ENCODE results near the gene SREBF1. TPM values are rescaled to one million over a fixed set of nuclear protein-coding genes. Genes with fewer than 3 reads are reported as not detected.
A peak's percentile ranks its signal among the peaks of the same experiment; 100 is the strongest.

The SREBF1 gene
- total RNA-seq, 2 donors from 2014 or later: 55.8 to 73.5 TPM

DNA sequence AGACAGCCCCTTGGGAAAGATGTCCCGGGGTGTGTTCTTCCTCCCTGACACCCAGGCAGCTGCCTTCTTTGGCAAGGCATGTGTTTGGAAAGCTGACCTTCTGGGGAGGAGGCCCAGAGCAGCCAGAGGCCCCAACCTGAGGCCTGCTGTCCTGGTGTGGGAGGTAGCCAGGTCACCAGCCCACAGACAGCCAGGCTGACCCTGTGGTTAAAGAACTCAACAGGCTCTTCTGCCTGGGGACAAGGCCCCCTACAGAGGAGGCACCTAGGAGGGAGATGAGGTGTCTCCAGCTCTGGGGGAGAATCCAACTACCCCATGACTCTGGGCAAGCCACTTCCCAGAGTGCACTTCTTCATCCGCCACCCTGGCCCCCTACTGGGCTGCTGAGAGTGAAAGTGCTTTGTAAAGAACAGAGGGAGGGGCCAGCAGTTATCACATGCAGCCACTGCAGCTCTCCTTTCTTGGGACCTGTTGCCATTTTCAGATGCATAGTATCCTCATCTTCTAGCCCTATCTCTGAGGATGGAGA lies 13.1 kb upstream of the SREBF1 start:
- peaks cover 63 to 65% of the 10 kb centered on the region in 2 donors for H3K4me1 Mint-ChIP-seq (ENCODE audit: low read depth in 2 of 2)
- no peaks in the 10 kb centered on the region for H3K9me3 Mint-ChIP-seq
- H3K27me3 Mint-ChIP-seq: no peaks in the 10 kb centered on the region
- ATAC-seq (peak; percentile 63), DNase-seq (ENCODE audit: low spot score) (peak; percentile 75)
- H3K27ac Mint-ChIP-seq: peak overlapping the region; percentile 81 to 90
- H3K4me3 Mint-ChIP-seq: peak overlapping the region; percentile 80
- no peaks in the 10 kb centered on the region for H3K36me3 Mint-ChIP-seq

GRCh38 chr17:17849147-17849820 lies 12.5 kb upstream of the SREBF1 start:
- Mint-ChIP-seq H3K27me3 (no peaks in the 10 kb centered on the region), H3K9me3 (no peaks in the 10 kb centered on the region), H3K36me3 (no peaks in the 10 kb centered on the region), H3K27ac (peak overlapping the region; percentile 81 to 90), H3K4me1 (ENCODE audit: low read depth in 2 of 2) (peaks cover 58 to 62% of the 10 kb centered on the region in 2 donors), H3K4me3 (peak overlapping the region; percentile 80)
- ATAC-seq (peak; percentile 89 to 94), DNase-seq (ENCODE audit: low spot score) (peak; percentile 92)

- Mint-ChIP-seq H3K9me3 (no peaks in the 10 kb centered on the region), H3K4me1 (ENCODE audit: low read depth in 2 of 2) (peaks cover 51 to 56% of the 10 kb centered on the region in 2 donors), H3K27me3 (no peaks in the 10 kb centered on the region), H3K4me3 (peak overlapping the region; percentile 80), H3K36me3 (no peaks in the 10 kb centered on the region), H3K27ac (peak overlapping the region; percentile 81 to 90)
- ATAC-seq: peak in 1 of 2 donors; percentile 17
- no peak for DNase-seq (ENCODE audit: low spot score)
Measured at GRCh38 chr17:17848311-17849082, 11.7 kb upstream of the SREBF1 start.

DNA sequence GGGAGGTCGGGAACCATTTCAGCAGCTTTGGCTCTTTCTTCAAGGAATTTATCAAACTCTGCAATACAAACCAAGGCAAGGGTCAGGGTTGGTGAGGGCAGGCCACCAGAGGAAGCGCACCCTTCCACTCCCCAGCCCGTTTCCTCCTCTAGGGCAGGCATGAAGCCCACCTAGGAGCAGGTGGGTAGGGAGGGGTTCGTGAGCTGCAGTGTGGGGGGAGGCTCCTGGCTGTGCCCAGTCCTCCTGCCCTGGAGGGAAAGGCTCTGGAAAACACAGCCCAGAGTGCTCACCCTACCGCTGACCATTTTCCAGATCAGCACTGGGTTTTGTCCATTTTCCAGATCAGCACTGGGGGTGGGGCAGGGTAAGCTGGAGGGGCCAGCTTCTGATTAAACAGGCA lies 10.9 kb upstream of the SREBF1 start:
- Mint-ChIP-seq H3K36me3 (no peaks in the 10 kb centered on the region), H3K9me3 (no peaks in the 10 kb centered on the region), H3K4me3 (peak overlapping the region; percentile 44), H3K4me1 (ENCODE audit: low read depth in 2 of 2) (peaks cover 44 to 52% of the 10 kb centered on the region in 2 donors), H3K27me3 (no peaks in the 10 kb centered on the region), H3K27ac (no peak overlapping the region)
- ATAC-seq (no peak), DNase-seq (ENCODE audit: low spot score) (no peak)

DNA sequence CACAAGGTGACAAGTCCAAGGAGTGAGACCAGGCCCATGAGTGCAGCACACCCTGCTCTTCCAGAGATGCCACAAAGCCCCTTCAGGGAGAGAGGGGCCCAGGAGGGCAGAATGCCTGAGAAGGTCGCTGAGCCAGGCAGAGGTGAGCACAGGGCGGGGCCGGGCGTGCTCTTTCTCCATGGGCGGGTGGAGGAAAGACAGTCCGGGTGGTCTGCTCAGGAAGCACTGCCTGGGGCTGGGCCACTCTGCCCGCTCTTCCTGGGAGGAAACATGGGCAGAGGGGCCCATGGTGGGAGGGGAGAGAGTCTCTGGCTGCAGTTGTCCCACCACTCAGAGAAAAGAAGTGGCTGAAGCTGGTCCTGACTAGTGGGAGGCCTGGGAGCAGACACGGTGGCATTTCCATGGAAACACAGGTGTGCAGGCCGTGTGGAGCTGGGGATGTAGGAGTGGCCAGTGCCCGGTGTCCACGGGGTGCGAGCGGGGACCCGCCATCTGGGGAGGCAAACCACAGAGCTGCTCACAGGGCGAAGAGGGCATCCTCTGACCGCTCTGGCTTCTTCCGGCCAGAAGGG lies 10.4 kb upstream of the SREBF1 start:
- H3K36me3 Mint-ChIP-seq: no peaks in the 10 kb centered on the region
- H3K4me3 Mint-ChIP-seq: no peak overlapping the region
- no peak overlapping the region for H3K27ac Mint-ChIP-seq
- no peaks in the 10 kb centered on the region for H3K9me3 Mint-ChIP-seq
- peaks cover 44 to 50% of the 10 kb centered on the region in 2 donors for H3K4me1 Mint-ChIP-seq (ENCODE audit: low read depth in 2 of 2)
- DNase-seq (ENCODE audit: low spot score) (no peak), ATAC-seq (no peak)
- H3K27me3 Mint-ChIP-seq: no peaks in the 10 kb centered on the region

DNA sequence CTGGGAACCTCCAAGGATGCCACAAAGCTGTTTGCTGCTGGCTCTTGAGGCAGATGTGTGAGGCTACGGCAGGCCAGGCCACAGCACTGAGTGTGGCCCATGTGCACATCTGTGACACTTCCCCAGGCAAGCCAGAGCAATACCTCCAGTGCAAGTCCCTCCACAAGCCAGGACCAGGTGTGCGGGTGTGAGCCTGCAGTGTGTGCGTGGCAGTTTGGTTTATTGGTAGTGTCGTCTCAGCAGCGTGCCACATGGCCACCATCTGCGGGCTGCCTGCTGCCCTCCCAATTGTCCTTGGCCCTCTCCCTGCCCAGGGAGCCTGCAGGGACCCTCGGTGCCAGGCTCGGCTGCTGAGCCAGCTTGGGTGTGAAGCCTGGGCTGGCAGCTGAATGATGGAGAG lies 9.9 kb upstream of the SREBF1 start:
- Mint-ChIP-seq H3K4me3 (no peak overlapping the region), H3K27ac (no peak overlapping the region), H3K36me3 (no peaks in the 10 kb centered on the region), H3K27me3 (no peaks in the 10 kb centered on the region), H3K4me1 (ENCODE audit: low read depth in 2 of 2) (peaks cover 38 to 45% of the 10 kb centered on the region in 2 donors), H3K9me3 (no peaks in the 10 kb centered on the region)
- ATAC-seq (no peak), DNase-seq (ENCODE audit: low spot score) (no peak)

- no peak overlapping the region for H3K4me3 Mint-ChIP-seq
- no peaks in the 10 kb centered on the region for H3K9me3 Mint-ChIP-seq
- ATAC-seq (no peak), DNase-seq (ENCODE audit: low spot score) (no peak)
- no peaks in the 10 kb centered on the region for H3K36me3 Mint-ChIP-seq
- peaks cover 34 to 41% of the 10 kb centered on the region in 2 donors for H3K4me1 Mint-ChIP-seq (ENCODE audit: low read depth in 2 of 2)
- H3K27me3 Mint-ChIP-seq: no peaks in the 10 kb centered on the region
- H3K27ac Mint-ChIP-seq: peak overlapping the region in 1 of 2 donors; percentile 57
Measured at GRCh38 chr17:17846003-17846402, 9.2 kb upstream of the SREBF1 start.

- ATAC-seq: no peak
- Mint-ChIP-seq H3K9me3 (no peaks in the 10 kb centered on the region), H3K27me3 (no peaks in the 10 kb centered on the region), H3K4me3 (no peak overlapping the region), H3K36me3 (no peaks in the 10 kb centered on the region), H3K4me1 (ENCODE audit: low read depth in 2 of 2) (peaks cover 30 to 37% of the 10 kb centered on the region in 2 donors), H3K27ac (no peak overlapping the region)
- DNase-seq (ENCODE audit: low spot score): no peak
Measured at GRCh38 chr17:17845046-17845775, 8.4 kb upstream of the SREBF1 start.

- H3K4me1 Mint-ChIP-seq (ENCODE audit: low read depth in 2 of 2): peaks cover 22 to 30% of the 10 kb centered on the region in 2 donors
- DNase-seq (ENCODE audit: low spot score): no peak
- H3K27me3 Mint-ChIP-seq: no peaks in the 10 kb centered on the region
- H3K27ac Mint-ChIP-seq: no peak overlapping the region
- no peaks in the 10 kb centered on the region for H3K36me3 Mint-ChIP-seq
- H3K4me3 Mint-ChIP-seq: no peak overlapping the region
- no peak for ATAC-seq
- H3K9me3 Mint-ChIP-seq: no peaks in the 10 kb centered on the region
Measured at GRCh38 chr17:17844500-17844899, 7.7 kb upstream of the SREBF1 start.

DNA sequence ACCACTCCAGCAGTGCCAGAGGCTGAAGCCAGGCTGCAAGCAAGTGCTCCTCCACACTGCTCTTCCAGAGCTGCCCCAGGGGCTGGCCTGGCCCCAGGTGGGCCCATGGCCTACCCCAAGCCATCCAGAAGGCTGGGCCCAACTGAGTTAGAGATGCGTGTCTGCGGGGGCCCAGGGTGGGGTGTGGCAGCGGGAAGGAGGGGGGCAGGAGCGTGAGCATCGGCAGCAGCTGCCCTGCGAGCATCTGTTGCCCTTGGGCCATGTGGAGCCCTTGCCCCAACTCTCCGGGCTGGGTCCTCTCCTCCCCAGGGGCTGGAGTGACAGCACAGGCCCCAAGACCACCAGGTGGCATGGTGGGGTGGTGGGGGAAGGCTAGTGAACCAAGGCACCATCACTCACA lies 7.3 kb upstream of the SREBF1 start:
- Mint-ChIP-seq H3K27ac (no peak overlapping the region), H3K4me3 (no peak overlapping the region), H3K9me3 (no peaks in the 10 kb centered on the region), H3K4me1 (ENCODE audit: low read depth in 2 of 2) (peaks cover 18 to 30% of the 10 kb centered on the region in 2 donors), H3K36me3 (no peaks in the 10 kb centered on the region), H3K27me3 (no peaks in the 10 kb centered on the region)
- DNase-seq (ENCODE audit: low spot score) (no peak), ATAC-seq (no peak)

DNA sequence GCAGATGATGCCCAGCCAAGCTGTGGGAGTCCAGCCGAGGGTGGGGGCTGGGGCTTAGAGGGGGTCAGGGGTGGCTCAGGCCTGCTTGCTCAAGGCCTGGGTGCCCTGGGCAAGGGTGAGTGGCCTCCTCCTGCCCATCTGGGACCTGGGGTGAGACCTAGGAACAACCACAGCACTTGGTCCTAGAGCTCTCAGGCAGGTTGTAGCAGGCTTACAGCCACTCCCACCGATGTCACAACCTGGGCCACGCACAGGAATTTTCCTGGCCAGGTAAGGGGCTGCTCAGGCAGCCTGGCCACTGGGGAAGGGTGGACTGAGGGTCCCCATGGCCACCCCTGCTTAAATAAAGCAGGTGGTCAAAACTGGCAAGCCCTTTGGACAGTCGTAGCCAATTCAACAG lies 6.3 kb upstream of the SREBF1 start:
- ATAC-seq (no peak), DNase-seq (ENCODE audit: low spot score) (no peak)
- peak overlapping the region in 1 of 2 donors; percentile 35 for H3K27ac Mint-ChIP-seq
- H3K36me3 Mint-ChIP-seq: no peaks in the 10 kb centered on the region
- no peaks in the 10 kb centered on the region for H3K9me3 Mint-ChIP-seq
- H3K4me1 Mint-ChIP-seq (ENCODE audit: low read depth in 2 of 2): peaks cover 8 to 23% of the 10 kb centered on the region in 2 donors
- no peaks in the 10 kb centered on the region for H3K27me3 Mint-ChIP-seq
- no peak overlapping the region for H3K4me3 Mint-ChIP-seq

GRCh38 chr17:17842111-17842876 lies 5.5 kb upstream of the SREBF1 start:
- DNase-seq (ENCODE audit: low spot score) (no peak), ATAC-seq (no peak)
- Mint-ChIP-seq H3K36me3 (no peaks in the 10 kb centered on the region), H3K27me3 (no peaks in the 10 kb centered on the region), H3K9me3 (no peaks in the 10 kb centered on the region), H3K4me3 (no peak overlapping the region), H3K4me1 (ENCODE audit: low read depth in 2 of 2) (peaks cover 11 to 22% of the 10 kb centered on the region in 2 donors), H3K27ac (peak overlapping the region in 1 of 2 donors; percentile 35)

- DNase-seq (ENCODE audit: low spot score) (no peak), ATAC-seq (no peak)
- H3K4me3 Mint-ChIP-seq: no peak overlapping the region
- H3K9me3 Mint-ChIP-seq: no peaks in the 10 kb centered on the region
- peaks cover 15 to 20% of the 10 kb centered on the region in 2 donors for H3K4me1 Mint-ChIP-seq (ENCODE audit: low read depth in 2 of 2)
- H3K36me3 Mint-ChIP-seq: no peaks in the 10 kb centered on the region
- no peaks in the 10 kb centered on the region for H3K27me3 Mint-ChIP-seq
- peak overlapping the region in 1 of 2 donors; percentile 93 for H3K27ac Mint-ChIP-seq
Measured at GRCh38 chr17:17841601-17842025, 4.8 kb upstream of the SREBF1 start.
